ENCODE measurements around the gene SKAP2. TPM values are rescaled to one million over a fixed set of nuclear protein-coding genes. Genes with fewer than 3 reads are reported as not detected.

The SKAP2 gene
- polyA plus RNA-seq, 1 of the 3 experiments (the other 2 are of a cell fraction) = 0.69 TPM

- POLR2A ChIA-PET = interaction anchor here (1.6 kb wide), 1 partner anchor 298 kb away, joined by 10 read pairs; no protein-coding TSS in a partner anchor
- Histone ChIP-seq H3K9me3 (no peaks in the 10 kb centered on the region), H3K27me3 (ENCODE audit: insufficient read depth) (no peaks in the 10 kb centered on the region; the same call in 1 of the 2 replicates), H3F3A (replicated peaks; ENCODE audit: insufficient read depth) (no peaks in the 10 kb centered on the region), H3K36me3 (replicated peaks in 1 of 2; ENCODE audit: control insufficient read depth in 1 of 2, insufficient read depth in 2 of 2, low read length in 1 of 2) (no peaks in the 10 kb centered on the region), H3K9me2 (no peaks in the 10 kb centered on the region), H3K4me3 (ENCODE audit: low read depth in 2 of 2, low read length in 1 of 2) (peak overlapping the region in 1 of 2 experiments; percentile 21; a peak in 1 of 4 replicates), H3K27ac (ENCODE audit: low read depth in 2 of 2, low read length in 1 of 2) (no peak overlapping the region), H2AFZ (ENCODE audit: low read depth) (no peak overlapping the region), H3K79me2 (ENCODE audit: insufficient read depth) (no peaks in the 10 kb centered on the region), H3K9ac (no peak overlapping the region), H3K4me2 (no peak overlapping the region), H3K4me1 (ENCODE audit: control insufficient read depth in 1 of 2, insufficient read depth in 2 of 2, low read depth in 1 of 2, low read length in 1 of 2) (peaks cover 0 to 3% of the 10 kb centered on the region in 2 experiments; a peak in 1 of 4 replicates), H4K20me1 (ENCODE audit: insufficient read depth) (no peaks in the 10 kb centered on the region)
- CTCF ChIA-PET = interaction anchor here (0.6 to 16.0 kb wide), 140 partner anchors 8 to 1279 kb away, joined by 3 to 716 read pairs (median 4); partner anchors contain the start of genes CBX3 and HOXA5
- TF ChIP-seq CHD2 (IDR thresholded peaks at IDR 0.05; ENCODE audit: low read length, partially characterized antibody) (peak; percentile 97), FOXM1 (IDR thresholded peaks at IDR 0.05; ENCODE audit: low read depth) (no peak), MXI1 (IDR thresholded peaks at IDR 0.05; ENCODE audit: low read depth, low read length) (peak; percentile 50; the same call in 1 of the 2 replicates), CTCF (IDR thresholded peaks at IDR 0.05) (peak; percentile 98), RCOR1 (IDR thresholded peaks at IDR 0.05; ENCODE audit: low read length) (peak; percentile 92), SMC3 (IDR thresholded peaks at IDR 0.05; ENCODE audit: low read depth, low read length) (peak; percentile 97), RFX5 (IDR thresholded peaks at IDR 0.05; ENCODE audit: low read length) (peak; percentile 72; the same call in 1 of the 2 replicates), GATA2 (CRISPR knock-in tag; IDR thresholded peaks at IDR 0.05) (peak; percentile 31; the same call in 1 of the 2 replicates), RAD21 (IDR thresholded peaks at IDR 0.05; ENCODE audit: low read length) (peak; percentile 100), ZBTB33 (IDR thresholded peaks at IDR 0.05; ENCODE audit: borderline replicate concordance, low read depth) (no peak), EP300 (IDR thresholded peaks at IDR 0.05; ENCODE audit: borderline replicate concordance in 1 of 2, low read depth in 1 of 2, low read length in 1 of 2) (peak in 1 of 2 experiments; percentile 53; a peak in 1 of 4 replicates), NRF1 (IDR thresholded peaks at IDR 0.05; ENCODE audit: low read depth, low read length) (peak; percentile 45; the same call in 1 of the 2 replicates), TAF1 (IDR thresholded peaks at IDR 0.05; ENCODE audit: borderline replicate concordance, low read depth, low read length) (no peak), YY1 (IDR thresholded peaks at IDR 0.05; ENCODE audit: low read depth) (0 out of 2 replicates have a peak, but pooled peaks have one; percentile 47)
- DNase-seq = peak; percentile 71
- WGBS (ENCODE audit: low lambda C conversion rate) = 5% methylated on average over 5 of the region's 5 CpGs
Measured at GRCh38 chr7:26667514-26668133, 196.8 kb downstream of the SKAP2 start.
